Thymus (tissue), 11 donors: ENCODE results near the gene EGFL6. TPM values are rescaled to one million over a fixed set of nuclear protein-coding genes. Genes with fewer than 3 reads are reported as not detected.

ENCODE experiments used
- DNase-seq, 9 donors: peaks; one replicate each; pipeline ENCODE4 v3.0.0-alpha.2; 2013; ENCODE audit warnings: low spot score in 9 of 9, low read depth in 6 of 9, missing footprints in 1 of 9
- H3K27ac ChIP-seq, 2 donors: one replicate each; pipeline ENCODE4 v1.5.1; 2013; ENCODE audit warnings: control low read depth in 1 of 2, low read depth in 1 of 2, low read length in 1 of 2, mild to moderate bottlenecking in 1 of 2, moderate library complexity in 1 of 2
- H3K27me3 ChIP-seq, 2 donors: one replicate each; pipeline ENCODE4 v1.5.1; 2013; ENCODE audit warnings: low read length in 1 of 2; ENCODE audit not compliant: control insufficient read depth in 2 of 2, insufficient read depth in 1 of 2
- H3K36me3 ChIP-seq, 2 donors: one replicate each; pipeline ENCODE4 v1.5.1; 2013; ENCODE audit warnings: low read length in 1 of 2, mild to moderate bottlenecking in 1 of 2, moderate library complexity in 1 of 2; ENCODE audit not compliant: control insufficient read depth in 2 of 2, insufficient read depth in 2 of 2
- H3K4me1 ChIP-seq, 2 donors: one replicate each; pipeline ENCODE4 v1.5.1; 2013; ENCODE audit warnings: low read length in 2 of 2; ENCODE audit not compliant: control insufficient read depth in 2 of 2, insufficient read depth in 2 of 2
- H3K4me3 ChIP-seq, 2 donors: one replicate each; pipeline ENCODE4 v1.5.1; 2013; ENCODE audit warnings: low read length in 2 of 2, control low read depth in 1 of 2, mild to moderate bottlenecking in 1 of 2
- H3K9me3 ChIP-seq, 2 donors: one replicate each; pipeline ENCODE4 v1.5.1; 2013; ENCODE audit warnings: low read length in 1 of 2, mild to moderate bottlenecking in 1 of 2; ENCODE audit not compliant: control insufficient read depth in 2 of 2, insufficient read depth in 1 of 2
- WGBS: extraction: QIAGEN DNeasy Blood & Tissue Kit; methylation state at CpG from one replicate; pipeline ENCODE4 v1.1.7; 2013; 5-methylcytosine and 5-hydroxymethylcytosine counted together
- polyA plus RNA-seq: library from polyadenylated mRNA; stranded (reverse); fragments of 200-250 nt; gene quantifications from one replicate; pipeline ENCODE4 v1.2.3, GENCODE V29; 2013
- total RNA-seq: library from RNA; stranded (reverse); fragments of 120-200 nt; gene quantifications from one replicate; pipeline ENCODE4 v1.2.4, GENCODE V29; 2013
- donor health status: healthy.

EGFL6 gene
- total and polyA plus RNA-seq, 2 donors, result 0.73 to 2.4 TPM

- H3K27me3 ChIP-seq, result no peaks in the 10 kb centered on the region
- 98% methylated on average over 4 of the region's 4 CpGs for WGBS
- no peak for DNase-seq
Measured at GRCh38 chrX:13579661-13580060, 10.3 kb downstream of the EGFL6 start.

GRCh38 chrX:13581554-13581953 is 12.2 kb downstream of the EGFL6 start:
- no peaks in the 10 kb centered on the region for H3K9me3 ChIP-seq
- H3K27ac ChIP-seq, result no peak overlapping the region
- WGBS, result 90% methylated on average over 4 of the region's 4 CpGs
- no peak for DNase-seq
- no peak overlapping the region for H3K4me3 ChIP-seq
- H3K36me3 ChIP-seq, result no peaks in the 10 kb centered on the region
- H3K4me1 ChIP-seq, result no peaks in the 10 kb centered on the region
- no peaks in the 10 kb centered on the region for H3K27me3 ChIP-seq

More at GRCh38 chrX:13579661-13580060, 10.3 kb downstream of the EGFL6 start:
- Histone ChIP-seq H3K4me3 (no peak overlapping the region), H3K9me3 (no peaks in the 10 kb centered on the region), H3K4me1 (no peaks in the 10 kb centered on the region), H3K36me3 (no peaks in the 10 kb centered on the region), H3K27ac (no peak overlapping the region)

GRCh38 chrX:13587786-13588477 is 18.5 kb downstream of the EGFL6 start:
- Histone ChIP-seq H3K4me3 (no peak overlapping the region), H3K27ac (no peak overlapping the region), H3K4me1 (no peaks in the 10 kb centered on the region), H3K36me3 (no peaks in the 10 kb centered on the region), H3K27me3 (no peaks in the 10 kb centered on the region), H3K9me3 (no peaks in the 10 kb centered on the region)
- no peak for DNase-seq
- WGBS, result 95% methylated on average over 3 of the region's 3 CpGs

GRCh38 chrX:13590207-13590606 is 20.8 kb downstream of the EGFL6 start:
- Histone ChIP-seq H3K27ac (no peak overlapping the region), H3K4me3 (no peak overlapping the region), H3K36me3 (no peaks in the 10 kb centered on the region), H3K4me1 (no peaks in the 10 kb centered on the region), H3K27me3 (peaks cover 0 to 2% of the 10 kb centered on the region in 2 donors), H3K9me3 (no peaks in the 10 kb centered on the region)
- 88% methylated on average over 2 of the region's 2 CpGs for WGBS
- no peak for DNase-seq

- Histone ChIP-seq H3K4me1 (no peaks in the 10 kb centered on the region), H3K4me3 (no peak overlapping the region), H3K36me3 (no peaks in the 10 kb centered on the region), H3K9me3 (no peaks in the 10 kb centered on the region), H3K27ac (no peak overlapping the region), H3K27me3 (peaks cover 0 to 2% of the 10 kb centered on the region in 2 donors)
- no peak for DNase-seq
- 76% methylated on average over 5 of the region's 5 CpGs for WGBS
Measured at GRCh38 chrX:13590914-13591313, 21.5 kb downstream of the EGFL6 start.

GRCh38 chrX:13597874-13598273 is 28.5 kb downstream of the EGFL6 start:
- H3K27ac ChIP-seq, result no peak overlapping the region
- peaks cover 0 to 2% of the 10 kb centered on the region in 2 donors for H3K27me3 ChIP-seq
- 93% methylated on average over 4 of the region's 4 CpGs for WGBS
- H3K36me3 ChIP-seq, result no peaks in the 10 kb centered on the region
- no peak overlapping the region for H3K4me3 ChIP-seq
- H3K4me1 ChIP-seq, result no peaks in the 10 kb centered on the region
- DNase-seq, result no peak
- no peaks in the 10 kb centered on the region for H3K9me3 ChIP-seq

GRCh38 chrX:13598877-13599276 is 29.5 kb downstream of the EGFL6 start:
- Histone ChIP-seq H3K4me3 (no peak overlapping the region), H3K4me1 (no peaks in the 10 kb centered on the region), H3K27me3 (no peaks in the 10 kb centered on the region), H3K9me3 (no peaks in the 10 kb centered on the region), H3K36me3 (no peaks in the 10 kb centered on the region), H3K27ac (no peak overlapping the region)
- 89% methylated on average over 3 of the region's 3 CpGs for WGBS
- no peak for DNase-seq

GRCh38 chrX:13599491-13599890 is 30.1 kb downstream of the EGFL6 start:
- Histone ChIP-seq H3K4me3 (no peak overlapping the region), H3K9me3 (no peaks in the 10 kb centered on the region), H3K4me1 (no peaks in the 10 kb centered on the region), H3K27me3 (peaks cover 0 to 3% of the 10 kb centered on the region in 2 donors), H3K27ac (no peak overlapping the region), H3K36me3 (no peaks in the 10 kb centered on the region)
- no peak for DNase-seq
- 95% methylated on average over 1 of the region's 1 CpG for WGBS

GRCh38 chrX:13605611-13606010 is 36.2 kb downstream of the EGFL6 start:
- peaks cover 0 to 3% of the 10 kb centered on the region in 2 donors for H3K27me3 ChIP-seq
- no peak for DNase-seq
- no peak overlapping the region for H3K4me3 ChIP-seq
- H3K4me1 ChIP-seq, result no peaks in the 10 kb centered on the region
- no peaks in the 10 kb centered on the region for H3K36me3 ChIP-seq
- WGBS, result 100% methylated on average over 1 of the region's 1 CpG
- H3K27ac ChIP-seq, result no peak overlapping the region
- H3K9me3 ChIP-seq, result no peaks in the 10 kb centered on the region
